GM19328 (cell line): ENCODE results near the gene IGSF6.
A peak's percentile ranks its signal among the peaks of the same experiment; 100 is the strongest.

Experiments used
- ATAC-seq: cut with Tn5 transposase; IDR thresholded peaks from one replicate; pipeline ENCODE4 v1.9.1; 2021; ENCODE audit warnings: mild to moderate bottlenecking, moderate library complexity; ENCODE audit not compliant: unreplicated experiment

IGSF6 gene

DNA sequence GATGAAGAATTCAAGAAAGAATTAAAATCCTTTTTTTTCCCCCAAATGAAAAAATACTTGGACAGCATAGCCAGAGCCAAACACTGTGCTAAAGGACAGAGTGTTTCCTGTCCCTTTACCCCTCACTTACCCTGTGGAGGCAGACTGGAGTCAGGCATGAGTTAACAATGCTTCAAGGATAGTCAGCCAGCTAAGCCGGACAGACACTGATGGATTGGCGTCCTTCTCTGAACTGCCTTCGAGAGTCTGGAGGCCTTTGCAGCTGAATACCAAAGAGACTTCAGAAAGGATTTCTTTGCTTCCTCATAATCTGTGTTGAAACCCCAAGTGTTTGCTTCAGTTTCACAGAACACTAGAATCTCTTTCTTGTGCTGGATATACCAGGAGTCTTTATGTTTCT is 48.5 kb downstream of the IGSF6 start:
- no peak for ATAC-seq

DNA sequence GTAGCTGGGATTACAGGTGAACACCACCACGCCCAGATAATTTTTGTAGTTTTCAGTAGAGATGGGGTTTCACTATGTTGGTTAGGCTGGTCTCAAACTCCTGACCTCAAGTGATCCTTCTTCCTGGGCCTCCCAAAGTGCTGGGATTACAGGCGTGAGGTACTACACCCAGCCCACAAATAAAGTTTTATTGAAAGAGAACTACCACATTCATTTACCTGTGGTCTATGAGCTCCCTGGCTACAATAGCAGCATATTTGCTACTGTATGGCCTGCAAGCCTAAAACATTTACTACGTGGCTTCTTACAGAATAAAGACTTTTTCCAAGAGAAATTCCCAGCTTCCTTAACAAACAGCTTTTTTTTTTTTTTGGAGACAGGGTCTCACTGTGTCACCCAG is 49.6 kb downstream of the IGSF6 start:
- ATAC-seq = no peak

DNA sequence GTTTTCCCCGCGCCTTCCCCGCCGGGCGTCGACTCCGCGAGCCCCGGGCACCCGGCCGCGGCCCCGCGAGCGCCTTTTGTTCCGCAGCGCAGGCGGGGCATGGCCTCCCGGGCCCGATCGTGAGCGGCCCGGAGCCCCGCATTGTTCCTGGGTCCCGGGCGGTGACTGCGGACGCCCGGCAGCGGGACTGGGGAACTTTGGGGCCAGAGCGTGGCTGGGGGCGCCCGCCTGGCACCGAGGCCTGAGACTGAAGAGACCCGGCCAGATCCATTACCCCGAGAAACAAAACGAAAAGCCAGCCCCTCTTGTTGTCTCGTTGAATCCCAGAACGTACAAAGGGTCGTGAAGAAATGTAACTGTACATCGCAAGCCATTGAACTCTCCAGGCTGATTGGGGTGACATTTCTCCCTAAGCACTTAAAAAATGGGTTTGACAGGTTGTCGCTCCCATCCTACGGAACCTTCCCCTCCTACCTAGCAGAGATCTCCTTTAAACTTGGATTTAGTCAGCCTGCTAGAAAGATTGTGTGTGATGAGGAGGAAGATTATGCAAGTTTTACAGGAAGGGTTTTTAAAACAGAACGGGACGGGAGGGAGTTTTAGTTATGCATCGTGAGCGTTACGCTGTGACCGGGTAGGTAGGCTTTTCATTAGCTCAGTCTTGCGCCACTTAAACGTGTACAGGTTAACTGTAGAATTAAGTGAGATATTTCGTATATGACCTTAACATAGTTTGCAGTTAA is 52.2 kb downstream of the IGSF6 start:
- ATAC-seq = peak; percentile 11

DNA sequence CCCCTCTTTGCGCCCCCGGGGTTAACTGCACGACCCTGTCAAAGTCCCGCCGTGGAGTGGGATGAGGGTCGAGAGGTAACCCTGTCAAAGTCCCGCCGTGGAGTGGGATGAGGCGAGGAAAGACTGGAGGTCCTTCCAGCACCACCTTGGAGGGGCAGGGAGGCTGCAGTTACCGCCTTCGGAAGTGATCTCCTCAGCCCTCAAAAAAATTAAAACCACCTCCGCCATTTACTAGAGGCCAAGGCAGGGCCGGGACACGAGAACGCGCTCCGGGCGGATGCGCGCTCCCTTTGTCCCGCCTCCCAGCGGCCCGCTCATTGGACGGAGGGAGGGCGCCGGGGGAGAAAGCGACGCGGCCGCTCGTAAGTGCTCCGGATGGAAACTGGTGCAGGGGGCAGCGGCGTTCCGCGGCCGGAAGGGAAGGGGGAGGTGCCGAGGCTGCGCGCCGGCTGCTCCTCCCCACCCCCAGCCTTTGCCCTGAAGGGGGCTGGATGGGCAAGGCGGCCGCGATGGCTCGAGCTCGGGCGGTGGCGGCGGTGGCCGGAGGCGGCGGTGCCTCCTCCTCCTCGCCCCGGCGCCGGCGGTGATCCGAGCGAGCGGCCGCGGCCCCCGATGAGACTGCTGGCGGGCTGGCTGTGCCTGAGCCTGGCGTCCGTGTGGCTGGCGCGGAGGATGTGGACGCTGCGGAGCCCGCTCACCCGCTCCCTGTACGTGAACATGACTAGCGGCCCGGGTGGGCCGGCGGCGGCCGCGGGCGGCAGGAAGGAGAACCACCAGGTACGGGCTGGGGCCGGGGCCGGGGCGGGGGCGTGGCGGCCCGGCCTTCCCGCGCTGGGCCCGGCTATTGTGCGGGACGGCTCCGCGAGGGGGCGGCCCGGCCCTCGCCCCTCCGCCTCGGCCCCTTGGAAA is 53.0 kb downstream of the IGSF6 start, which contains the start of gene METTL9:
METTL9 (plus strand) TSS at position 456 of the 909 bp plus-strand sequence; CDS start at position 613, 157 bp downstream.
- peak; percentile 92 for ATAC-seq

DNA sequence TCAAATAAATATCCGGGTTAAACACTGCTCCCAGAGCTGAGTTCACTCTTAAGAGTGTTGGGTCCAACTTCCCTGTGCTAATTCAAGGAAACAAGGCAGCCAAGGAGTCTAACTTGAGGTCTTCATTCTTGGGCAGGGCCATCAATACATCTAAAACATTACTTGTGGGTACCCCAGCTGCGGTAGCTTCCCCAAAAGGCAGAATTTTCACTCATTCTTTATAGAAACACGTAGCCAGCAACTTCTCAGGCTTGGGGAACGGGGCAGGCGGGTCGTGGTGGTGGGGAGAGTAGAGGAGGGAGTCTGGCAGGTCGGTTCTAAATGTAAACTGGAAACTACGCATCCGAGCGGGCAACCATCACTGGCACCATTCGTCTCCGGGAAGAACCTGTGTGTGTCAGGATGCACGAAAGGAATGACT is 53.7 kb downstream of the IGSF6 start:
- no peak for ATAC-seq

DNA sequence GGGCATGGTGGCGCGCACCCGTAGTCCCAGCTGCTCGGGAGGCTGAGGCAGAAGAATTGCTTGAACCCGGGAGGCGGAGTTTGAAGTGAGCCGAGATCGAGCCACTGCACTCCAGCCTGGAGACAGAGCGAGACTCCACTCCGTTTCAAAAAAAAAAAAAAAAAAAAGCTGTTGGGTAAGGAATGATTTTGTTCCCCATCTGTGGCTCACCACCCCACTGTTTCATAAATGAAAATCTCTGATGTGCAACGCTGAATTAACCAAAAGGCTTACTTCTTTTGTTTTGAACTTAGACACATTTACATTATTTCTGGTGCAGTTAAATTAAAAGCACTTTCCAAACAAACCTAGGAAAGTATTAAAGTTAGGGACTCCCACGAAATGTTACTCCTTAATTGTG is 54.2 kb downstream of the IGSF6 start:
- ATAC-seq = no peak

DNA sequence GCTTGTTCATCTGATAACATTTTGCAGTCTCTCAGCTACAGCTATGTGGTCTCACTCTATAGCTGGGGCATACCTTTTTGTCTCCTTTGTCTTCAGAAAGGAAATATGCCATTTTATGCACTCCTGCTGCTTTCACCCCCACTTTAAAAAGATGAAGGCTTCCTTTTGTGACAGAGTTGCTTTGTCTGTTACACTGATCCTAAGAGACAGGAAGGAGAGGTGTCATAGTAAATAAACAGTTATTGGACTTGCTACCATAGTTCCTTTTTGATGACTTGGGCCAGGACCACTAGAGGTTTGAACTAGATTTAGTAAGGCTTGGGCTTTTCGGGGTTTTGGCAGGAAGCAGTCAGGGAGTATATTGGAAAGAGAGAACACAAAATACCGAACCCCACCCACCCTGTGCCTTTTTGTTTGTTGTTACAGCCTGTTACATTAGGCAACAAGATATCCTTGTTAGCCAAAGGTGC is 54.8 kb downstream of the IGSF6 start:
- no peak for ATAC-seq

DNA sequence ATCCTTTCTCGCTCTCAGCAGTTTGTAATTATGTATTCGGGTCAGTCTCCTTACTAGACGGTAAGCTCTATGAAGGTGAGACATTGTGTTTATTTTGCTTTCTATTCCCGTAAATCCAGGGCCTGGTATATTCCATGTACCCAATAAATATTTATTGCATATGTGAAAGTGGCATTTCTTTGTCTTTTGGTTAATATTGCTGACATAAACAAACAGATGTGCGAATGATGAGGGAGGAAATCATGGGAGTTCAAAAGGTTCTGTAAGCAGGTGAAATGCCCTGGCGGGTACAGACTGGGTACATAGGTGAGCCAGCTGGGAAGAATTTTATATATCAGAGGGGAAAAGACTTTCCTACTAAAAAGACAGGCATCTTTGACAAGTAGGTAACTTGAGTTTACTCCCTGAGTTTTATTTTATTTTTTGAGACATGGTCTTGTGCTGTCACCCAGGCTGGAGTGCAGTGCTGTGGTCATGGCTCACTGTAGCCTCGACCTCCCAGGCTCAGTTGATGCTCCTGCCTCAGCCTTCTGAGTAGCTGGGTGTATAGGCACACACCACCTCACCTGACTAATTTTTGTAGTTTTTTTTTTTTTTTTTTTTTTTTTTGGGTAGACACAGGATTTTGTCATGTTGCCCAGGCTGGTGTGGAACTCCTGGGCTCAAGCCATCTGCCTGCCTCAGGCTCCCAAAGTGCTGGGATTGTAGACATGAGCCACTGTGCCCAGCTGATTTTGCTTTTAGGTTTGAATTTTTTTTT is 58.7 kb downstream of the IGSF6 start:
- no peak for ATAC-seq

DNA sequence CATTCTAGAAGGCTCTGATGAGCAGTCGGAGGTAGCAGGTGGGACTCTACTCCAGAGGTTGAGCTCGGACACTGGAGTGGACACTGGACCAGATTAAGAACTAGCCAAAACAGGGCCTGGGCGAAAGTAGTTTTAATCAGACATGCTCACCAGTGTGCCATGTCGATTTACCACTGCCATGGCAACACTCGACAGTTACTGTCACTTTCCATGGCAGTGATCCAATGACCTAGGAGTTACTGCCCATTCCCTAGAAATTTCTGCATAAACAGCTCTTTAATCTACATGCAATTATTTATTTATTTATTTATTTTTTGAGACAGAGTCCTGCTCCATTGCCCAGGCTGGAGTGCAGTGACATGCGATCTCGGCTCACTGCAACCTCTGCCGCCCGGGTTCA is 60.2 kb downstream of the IGSF6 start:
- no peak for ATAC-seq

DNA sequence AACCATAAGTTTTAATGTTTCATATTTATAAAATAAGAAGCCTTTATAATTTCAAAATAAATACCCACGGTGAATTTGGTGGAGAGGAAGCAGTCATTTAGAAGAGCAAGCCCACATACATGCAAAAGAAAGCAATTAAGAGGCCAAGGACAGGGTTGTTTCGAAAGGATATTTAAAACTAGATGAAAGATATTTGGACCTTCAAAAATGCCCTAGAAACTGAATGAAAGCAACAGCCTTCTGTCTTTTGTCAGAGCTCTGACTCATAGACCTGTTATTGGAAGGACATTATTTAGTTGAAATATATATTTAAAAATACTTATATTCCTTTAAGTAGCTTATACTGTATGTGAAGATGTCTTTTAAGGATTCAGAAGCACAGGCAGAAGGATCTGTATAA is 61.6 kb downstream of the IGSF6 start:
- ATAC-seq = no peak

DNA sequence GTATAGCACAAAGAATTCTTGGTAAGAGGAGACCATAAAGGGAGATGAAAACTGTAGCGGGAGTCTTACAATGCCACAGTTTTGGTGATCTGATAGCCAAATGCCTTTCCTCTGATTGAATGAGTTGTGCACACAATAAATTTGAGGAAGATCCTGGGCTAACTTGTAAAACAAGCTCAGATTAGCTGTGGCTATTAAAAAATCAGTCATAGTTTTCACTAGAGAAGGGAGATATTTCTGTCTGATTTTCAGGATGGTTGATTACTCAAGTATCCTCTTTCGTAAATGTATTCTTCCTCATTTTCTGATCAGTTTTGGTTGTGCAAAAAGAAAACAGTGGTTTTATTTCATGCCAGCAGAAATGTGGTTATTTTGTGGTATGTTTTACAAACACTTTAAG is 62.1 kb downstream of the IGSF6 start:
- ATAC-seq = no peak

DNA sequence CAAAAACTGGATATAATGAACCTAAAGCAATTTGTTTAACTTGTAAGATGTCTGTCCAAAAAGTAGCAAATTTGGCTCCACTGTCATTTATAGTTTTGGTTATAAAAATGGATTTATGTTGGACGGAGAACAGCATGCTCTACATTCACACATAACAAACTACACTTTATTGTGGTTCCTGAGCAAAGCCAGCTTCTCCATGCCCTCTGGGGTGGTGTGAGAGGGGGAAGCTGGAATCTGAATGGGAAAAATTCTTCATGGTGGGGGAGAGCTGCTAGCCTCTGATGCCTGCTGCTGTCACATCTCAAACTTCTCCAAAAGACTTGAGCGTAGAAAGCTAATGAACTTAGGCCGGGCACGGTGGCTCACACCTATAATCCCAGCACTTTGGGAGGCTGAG is 62.9 kb downstream of the IGSF6 start:
- no peak for ATAC-seq
